Motor neuron (in vitro differentiated cells): ENCODE data around the gene MYBBP1A. TPM values are rescaled to one million over a fixed set of nuclear protein-coding genes. Genes with fewer than 3 reads are reported as not detected.

ENCODE experiments used
- ATAC-seq, 8 experiments: fragments of 200-7000 bp; cut with Tn5 transposase; replicated peaks in 6 of 8; 2 replicates each; pipeline ENCODE4 v1.8.0; 2021; ENCODE audit warnings: mild to moderate bottlenecking in 8 of 8, moderate library complexity in 8 of 8
- H3K27ac ChIP-seq, 2 donors: fragments of 250-450 bp; sonication (Bioruptor Pico); 2 replicates each; pipeline ENCODE4 v1.9.0; 2021; ENCODE audit warnings: antibody characterized with exemption in 2 of 2, mild to moderate bottlenecking in 2 of 2, moderate library complexity in 1 of 2
- H3K4me1 ChIP-seq, 2 donors: fragments of 250-450 bp; sonication (Bioruptor Pico); replicated peaks in 1 of 2; 2 replicates each; pipeline ENCODE4 v1.6.1; 2021; ENCODE audit warnings: antibody characterized with exemption in 2 of 2, mild to moderate bottlenecking in 2 of 2, moderate library complexity in 1 of 2
- H3K4me3 ChIP-seq, 5 donors: fragments of 250-450 bp; sonication (Bioruptor Pico); 2 replicates each; pipeline ENCODE4 v1.9.0; 2021; ENCODE audit warnings: antibody characterized with exemption in 5 of 5, mild to moderate bottlenecking in 5 of 5, moderate library complexity in 4 of 5
- WGBS, 10 experiments: fragments of 450-650 bp; shearing (Covaris generic); methylation state at CpG; one replicate each; pipeline ENCODE4 v1.0.0; 2022; 5-methylcytosine and 5-hydroxymethylcytosine counted together
- in situ Hi-C, 9 experiments: fragments of 400-800 bp; cut with MboI; loops; one replicate each; pipeline ENCODE4 v1.15.0; 2021; ENCODE audit warnings: low sequenced_read_pairs in 9 of 9, low pct_unique_long_range_greater_than_20kb in 2 of 9; ENCODE audit not compliant: unreplicated experiment in 9 of 9
- total RNA-seq, 8 experiments: library from RNA; unstranded; fragments of 300-600 nt; gene quantifications; 2 replicates each; pipeline versions ENCODE4 v1.2.3 to v1.2.4, GENCODE V29; 2022

The MYBBP1A gene
- total RNA-seq, 8 experiments from 2014 or later = 25.8 to 111 (median 38.2) TPM

GRCh38 chr17:4500191-4500571, 55.0 kb downstream of the MYBBP1A start:
- WGBS, 10 experiments = 0 to 100% (median 60%) methylated on average over 1 to 4 of the region's 7 CpGs; no CpG with 5 or more reads in 3 of the 10 experiments
- Histone ChIP-seq H3K4me3 (peak overlapping the region; percentile 46 to 62 (median 53)), H3K27ac (peak overlapping the region; percentile 72 to 86), H3K4me1 (peaks cover 21 to 32% of the 10 kb centered on the region in 2 donors)
- in situ Hi-C loops = no loop called here
- no peak for ATAC-seq

- Histone ChIP-seq H3K4me1 (peaks cover 21 to 32% of the 10 kb centered on the region in 2 donors), H3K27ac (peak overlapping the region; percentile 72 to 86), H3K4me3 (peak overlapping the region; percentile 46 to 62 (median 53))
- in situ Hi-C loops = no loop called here
- ATAC-seq = peak in 7 of 8 experiments; percentile 18 to 57 (median 49)
- no CpG with 5 or more reads among the region's 53 CpGs for WGBS, 10 experiments
Measured at GRCh38 chr17:4499431-4500190, 55.6 kb downstream of the MYBBP1A start.

- in situ Hi-C loops = no loop called here
- WGBS, 10 experiments = 0% methylated on average over 4 of the region's 117 CpGs; no CpG with 5 or more reads in 9 of the 10 experiments
- ATAC-seq = peak; percentile 82 to 95 (median 84)
- peak within 1 kb of the TSS; percentile 46 to 62 (median 53) for H3K4me3 ChIP-seq
- peaks cover 18 to 28% of the 10 kb centered on the region in 2 donors for H3K4me1 ChIP-seq
- peak within 1 kb of the TSS; percentile 72 to 86 for H3K27ac ChIP-seq
Measured at GRCh38 chr17:4498461-4499397, 56.5 kb downstream of the MYBBP1A start, which contains the start of gene SPNS2. TSS of gene SPNS2 (plus strand) at chr17:4498881. CDS start at chr17:4499048, 167 bp downstream.

GRCh38 chr17:4497101-4497824, 57.9 kb downstream of the MYBBP1A start:
- in situ Hi-C loops = no loop called here
- no peak overlapping the region for H3K27ac ChIP-seq
- H3K4me1 ChIP-seq = peaks cover 7 to 18% of the 10 kb centered on the region in 2 donors
- 7 to 100% (median 33%) methylated on average over 1 to 17 of the region's 23 CpGs; no CpG with 5 or more reads in 1 of the 10 experiments for WGBS, 10 experiments
- peak in 2 of 8 experiments; percentile 6 to 7 for ATAC-seq
- no peak overlapping the region for H3K4me3 ChIP-seq

- no peak overlapping the region for H3K27ac ChIP-seq
- ATAC-seq = peak in 6 of 8 experiments; percentile 5 to 87 (median 58)
- in situ Hi-C loops = no loop called here
- 2 to 92% (median 49%) methylated on average over 1 to 17 of the region's 20 CpGs for WGBS, 10 experiments
- peaks cover 0 to 3% of the 10 kb centered on the region in 2 donors for H3K4me1 ChIP-seq
- H3K4me3 ChIP-seq = no peak overlapping the region
Measured at GRCh38 chr17:4492721-4493561, 62.2 kb downstream of the MYBBP1A start.

- Histone ChIP-seq H3K4me1 (peaks cover 0 to 6% of the 10 kb centered on the region in 2 donors), H3K27ac (no peak overlapping the region), H3K4me3 (no peak overlapping the region)
- no peak for ATAC-seq
- WGBS, 10 experiments = 17 to 95% (median 60%) methylated on average over 1 to 5 of the region's 7 CpGs; no CpG with 5 or more reads in 3 of the 10 experiments
- in situ Hi-C loops = no loop called here
Measured at GRCh38 chr17:4490637-4491061, 64.5 kb downstream of the MYBBP1A start.

GRCh38 chr17:4490109-4490591, 65.0 kb downstream of the MYBBP1A start:
- in situ Hi-C loops = no loop called here
- ATAC-seq = peak in 2 of 8 experiments; percentile 22 to 45
- Histone ChIP-seq H3K4me1 (peaks cover 0 to 6% of the 10 kb centered on the region in 2 donors), H3K27ac (no peak overlapping the region), H3K4me3 (no peak overlapping the region)
- WGBS, 10 experiments = 0 to 100% (median 61%) methylated on average over 1 to 8 of the region's 9 CpGs; no CpG with 5 or more reads in 2 of the 10 experiments

- Histone ChIP-seq H3K4me1 (peaks cover 0 to 6% of the 10 kb centered on the region in 2 donors), H3K27ac (no peak overlapping the region), H3K4me3 (no peak overlapping the region)
- WGBS, 10 experiments = 74 to 100% (median 92%) methylated on average over 1 to 6 of the region's 15 CpGs; no CpG with 5 or more reads in 3 of the 10 experiments
- in situ Hi-C loops = no loop called here
- ATAC-seq = no peak
Measured at GRCh38 chr17:4488989-4489595, 66.1 kb downstream of the MYBBP1A start.

Other genes with a start within 250 kb of the MYBBP1A start
- 10 to 100 TPM; 22.2 to 43.2 (median 30.4) TPM for gene UBE2G1, start 188.7 kb downstream of the MYBBP1A start, total RNA-seq
- gene SPNS3, start 121.4 kb downstream of the MYBBP1A start, total RNA-seq = under 1 TPM in 4 of 8 experiments, not detected in 4; 0.05 to 0.66 (median 0.49) TPM
- 10 to 100 TPM in 4 of 8 experiments, 1 to 10 TPM in 4; 2.2 to 25.6 (median 11.6) TPM for gene SPNS2, start 56.5 kb downstream of the MYBBP1A start, total RNA-seq
- gene GGT6, start 5.2 kb upstream of the MYBBP1A start, total RNA-seq = under 1 TPM in 7 of 8 experiments, not detected in 1; 0.13 to 1.00 (median 0.20) TPM
- 10 to 100 TPM in 1 of 8 experiments, 1 to 10 TPM in 3, under 1 TPM in 4; 0.20 to 13.5 (median 0.82) TPM for gene SMTNL2, start 29.1 kb upstream of the MYBBP1A start, total RNA-seq
- gene ALOX15, start 86.3 kb upstream of the MYBBP1A start, total RNA-seq = 1,000 to 10,000 TPM in 3 of 8 experiments, 1 to 10 TPM in 1, under 1 TPM in 3, not detected in 1; 0.07 to 3,411 (median 2.2) TPM
- gene PELP1, start 148.8 kb upstream of the MYBBP1A start, total RNA-seq = 10 to 100 TPM; 23.2 to 52.6 (median 42.7) TPM
- gene ARRB2, start 155.2 kb upstream of the MYBBP1A start, total RNA-seq = 10 to 100 TPM in 7 of 8 experiments, 1 to 10 TPM in 1; 7.0 to 37.9 (median 27.5) TPM
- 10 to 100 TPM; 16.4 to 38.7 (median 22.3) TPM for gene MED11, start 176.0 kb upstream of the MYBBP1A start, total RNA-seq
- gene ZMYND15, start 184.4 kb upstream of the MYBBP1A start, total RNA-seq = 1 to 10 TPM in 1 of 8 experiments, under 1 TPM in 6, not detected in 1; 0.14 to 1.1 (median 0.51) TPM
- 10 to 100 TPM in 2 of 8 experiments, 1 to 10 TPM in 3, under 1 TPM in 3; 0.46 to 10.8 (median 3.8) TPM for gene CXCL16, start 184.5 kb upstream of the MYBBP1A start, total RNA-seq
- gene TM4SF5, start 216.5 kb upstream of the MYBBP1A start, total RNA-seq = not detected
- gene VMO1, start 231.0 kb upstream of the MYBBP1A start, total RNA-seq = 1 to 10 TPM in 4 of 8 experiments, under 1 TPM in 2, not detected in 2; 0.27 to 4.3 (median 1.5) TPM
- gene GLTPD2, start 233.6 kb upstream of the MYBBP1A start, total RNA-seq = under 1 TPM in 3 of 8 experiments, not detected in 5; 0.27 to 0.71 (median 0.65) TPM
- gene PSMB6, start 240.8 kb upstream of the MYBBP1A start, total RNA-seq = 100 to 1,000 TPM; 112 to 215 (median 160) TPM